Uterus (tissue), 2 donors: Measurements from ENCODE around the gene CAMK2N1.
"Not testable (repeated sequence)": the region's sequence is repeated elsewhere in the genome, so short reads cannot be mapped to it uniquely, and the experiment has no call there.

Experiments
- POLR2A ChIP-seq, 2 donors: fragments of 450-650 bp; IDR thresholded peaks; one replicate each; pipeline ENCODE4 v1.6.1; 2016; ENCODE audit warnings: antibody characterized with exemption in 2 of 2, mild to moderate bottlenecking in 1 of 2, moderate library complexity in 1 of 2
- TF ChIP-seq, protein P1 (sequence below), 4 experiments: fragments of 200-600 bp in 2 of 4; fragments of 450-650 bp in 2 of 4; sonication (generic) in 2 of 4; IDR thresholded peaks; one replicate each; pipeline ENCODE4 v1.5.1; 2016 to 2019; ENCODE audit warnings: antibody characterized with exemption in 4 of 4, mild to moderate bottlenecking in 2 of 4, moderate library complexity in 1 of 4

DNA sequence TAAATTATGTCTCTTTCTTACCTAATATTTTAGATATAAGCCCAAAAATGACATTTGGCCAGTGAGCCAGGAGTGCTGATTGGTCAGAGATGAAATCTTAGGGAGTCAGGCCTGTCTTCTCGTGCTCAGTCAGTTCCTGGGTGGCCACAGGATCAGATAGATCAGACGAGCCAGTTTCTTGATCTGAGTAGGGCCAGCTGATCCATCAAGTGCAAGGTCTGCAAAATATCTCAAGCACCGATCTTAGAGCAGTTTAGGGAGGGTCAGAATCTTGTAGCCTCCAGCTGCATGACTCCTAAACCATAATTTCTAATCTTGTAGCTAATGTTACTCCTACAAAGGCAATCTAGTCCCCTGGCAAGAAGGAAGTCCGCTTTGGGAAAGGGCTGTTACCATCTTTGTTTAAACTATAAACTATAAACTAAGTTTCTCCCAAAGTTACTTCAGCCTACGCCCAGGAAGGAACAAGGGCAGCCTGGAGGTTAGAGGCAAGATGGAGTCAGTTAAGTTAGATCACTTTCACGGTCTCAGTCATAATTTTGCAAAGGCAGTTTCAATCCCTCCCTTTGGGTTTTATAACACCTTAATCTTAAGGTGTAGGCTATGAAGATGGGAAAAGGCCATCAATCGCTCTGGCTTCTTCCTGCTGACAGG lies 33.7 kb upstream of the CAMK2N1 start:
- TF ChIP-seq, protein P1, sequence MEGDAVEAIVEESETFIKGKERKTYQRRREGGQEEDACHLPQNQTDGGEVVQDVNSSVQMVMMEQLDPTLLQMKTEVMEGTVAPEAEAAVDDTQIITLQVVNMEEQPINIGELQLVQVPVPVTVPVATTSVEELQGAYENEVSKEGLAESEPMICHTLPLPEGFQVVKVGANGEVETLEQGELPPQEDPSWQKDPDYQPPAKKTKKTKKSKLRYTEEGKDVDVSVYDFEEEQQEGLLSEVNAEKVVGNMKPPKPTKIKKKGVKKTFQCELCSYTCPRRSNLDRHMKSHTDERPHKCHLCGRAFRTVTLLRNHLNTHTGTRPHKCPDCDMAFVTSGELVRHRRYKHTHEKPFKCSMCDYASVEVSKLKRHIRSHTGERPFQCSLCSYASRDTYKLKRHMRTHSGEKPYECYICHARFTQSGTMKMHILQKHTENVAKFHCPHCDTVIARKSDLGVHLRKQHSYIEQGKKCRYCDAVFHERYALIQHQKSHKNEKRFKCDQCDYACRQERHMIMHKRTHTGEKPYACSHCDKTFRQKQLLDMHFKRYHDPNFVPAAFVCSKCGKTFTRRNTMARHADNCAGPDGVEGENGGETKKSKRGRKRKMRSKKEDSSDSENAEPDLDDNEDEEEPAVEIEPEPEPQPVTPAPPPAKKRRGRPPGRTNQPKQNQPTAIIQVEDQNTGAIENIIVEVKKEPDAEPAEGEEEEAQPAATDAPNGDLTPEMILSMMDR (IDR thresholded peaks at IDR 0.05), result not testable (repeated sequence)
- TF ChIP-seq POLR2A (IDR thresholded peaks at IDR 0.05), result not testable (repeated sequence)
